22Rv1 (cell line): ENCODE data around the gene CPZ.
"Not testable (repeated sequence)": the region's sequence is repeated elsewhere in the genome, so short reads cannot be mapped to it uniquely, and the experiment has no call there.

Experiments
- CTCF ChIP-seq: fragments of 450-650 bp; IDR thresholded peaks from 2 replicates; pipeline ENCODE4 v1.5.1; 2017; ENCODE audit warnings: mild to moderate bottlenecking
- ZFX ChIP-seq: fragments of 450-650 bp; IDR thresholded peaks from 2 replicates; pipeline ENCODE4 v1.6.1; 2017; ENCODE audit warnings: antibody characterized with exemption, borderline replicate concordance

- TF ChIP-seq CTCF, ZFX: not testable (repeated sequence)
These were observed 32.2 kb downstream of the CPZ start for GRCh38 chr4:8624601-8625272.
